Gastrocnemius medialis (tissue), 4 donors: ENCODE measurements around the gene SAE1. TPM values are rescaled to one million over a fixed set of nuclear protein-coding genes. Genes with fewer than 3 reads are reported as not detected.
"Not testable (repeated sequence)": the region's sequence is repeated elsewhere in the genome, so short reads cannot be mapped to it uniquely, and the experiment has no call there.

Experiments
- ATAC-seq, 2 donors: fragments of 150-250 bp; one replicate each; pipeline ENCODE4 v1.9.1; 2016
- DNase-seq, 2 donors: peaks; one replicate each; pipeline ENCODE4 v3.0.0-alpha.2; 2019
- H3K27ac ChIP-seq, 4 donors: fragments of 200-600 bp; sonication (generic); 1 replicate in 1 of 4; 2 replicates in 3 of 4; pipeline ENCODE4 v1.5.1; 2016 to 2018; ENCODE audit warnings: mild to moderate bottlenecking in 2 of 4, moderate library complexity in 1 of 4
- H3K27me3 ChIP-seq, 3 donors: fragments of 200-600 bp; sonication (generic) in 2 of 3; 1 replicate in 1 of 3; 2 replicates in 2 of 3; pipeline versions ENCODE4 v1.5.1 to v1.6.0; 2016 to 2019; ENCODE audit warnings: mild to moderate bottlenecking in 1 of 3, moderate library complexity in 1 of 3
- H3K36me3 ChIP-seq, 2 donors: fragments of 200-600 bp; sonication (generic) in 1 of 2; one replicate each; pipeline ENCODE4 v1.5.1; 2017 to 2018
- H3K4me1 ChIP-seq, 2 donors: fragments of 200-600 bp; sonication (generic) in 1 of 2; one replicate each; pipeline ENCODE4 v1.5.1; 2016 to 2017; ENCODE audit warnings: mild to moderate bottlenecking in 2 of 2
- H3K4me3 ChIP-seq, 4 donors: fragments of 200-600 bp; sonication (generic) in 3 of 4; 1 replicate in 1 of 4; 2 replicates in 3 of 4; pipeline ENCODE4 v1.5.1; 2016 to 2019; ENCODE audit warnings: mild to moderate bottlenecking in 2 of 4
- H3K9me3 ChIP-seq, 3 donors: fragments of 200-600 bp; sonication (generic) in 2 of 3; 1 replicate in 1 of 3; 2 replicates in 2 of 3; pipeline ENCODE4 v1.5.1; 2016 to 2019
- POLR2A ChIP-seq, 2 donors: fragments of 450-650 bp; IDR thresholded peaks; one replicate each; pipeline ENCODE4 v1.6.1; 2017; ENCODE audit warnings: antibody characterized with exemption in 2 of 2, mild to moderate bottlenecking in 2 of 2, moderate library complexity in 2 of 2
- in situ Hi-C, 4 donors: fragments of 200-750 bp; cut with MboI; loops; one replicate each; pipeline versions ENCODE4 v1.15.0 to v1.8.0; 2017; ENCODE audit warnings: low sequenced_read_pairs in 4 of 4
- intact Hi-C: fragments of 100-400 bp; cut with DNase I; formaldehyde crosslinking; loops from one replicate; pipeline ENCODE4 v1.15.1; 2023; ENCODE audit warnings: low total_unique reads
- total RNA-seq, 4 donors: library from RNA; depleted of rRNA; stranded (reverse); fragments of >200 nt; gene quantifications; one replicate each; pipeline versions ENCODE4 v1.1.0 to v1.2.3, GENCODE V29; 2016
- TF ChIP-seq, protein P1 (sequence below), 5 experiments: fragments of 450-650 bp in 3 of 5; fragments of 200-600 bp in 2 of 5; sonication (generic) in 2 of 5; IDR thresholded peaks in 4 of 5; conservative IDR thresholded peaks in 1 of 5; 1 replicate in 4 of 5; 2 replicates in 1 of 5; pipeline ENCODE4 v1.5.1; 2016 to 2019; ENCODE audit warnings: antibody characterized with exemption in 5 of 5, mild to moderate bottlenecking in 3 of 5, moderate library complexity in 3 of 5

Gene SAE1
- total RNA-seq, 4 donors from 2014 or later, result 29.7 to 74.6 (median 46.4) TPM

DNA sequence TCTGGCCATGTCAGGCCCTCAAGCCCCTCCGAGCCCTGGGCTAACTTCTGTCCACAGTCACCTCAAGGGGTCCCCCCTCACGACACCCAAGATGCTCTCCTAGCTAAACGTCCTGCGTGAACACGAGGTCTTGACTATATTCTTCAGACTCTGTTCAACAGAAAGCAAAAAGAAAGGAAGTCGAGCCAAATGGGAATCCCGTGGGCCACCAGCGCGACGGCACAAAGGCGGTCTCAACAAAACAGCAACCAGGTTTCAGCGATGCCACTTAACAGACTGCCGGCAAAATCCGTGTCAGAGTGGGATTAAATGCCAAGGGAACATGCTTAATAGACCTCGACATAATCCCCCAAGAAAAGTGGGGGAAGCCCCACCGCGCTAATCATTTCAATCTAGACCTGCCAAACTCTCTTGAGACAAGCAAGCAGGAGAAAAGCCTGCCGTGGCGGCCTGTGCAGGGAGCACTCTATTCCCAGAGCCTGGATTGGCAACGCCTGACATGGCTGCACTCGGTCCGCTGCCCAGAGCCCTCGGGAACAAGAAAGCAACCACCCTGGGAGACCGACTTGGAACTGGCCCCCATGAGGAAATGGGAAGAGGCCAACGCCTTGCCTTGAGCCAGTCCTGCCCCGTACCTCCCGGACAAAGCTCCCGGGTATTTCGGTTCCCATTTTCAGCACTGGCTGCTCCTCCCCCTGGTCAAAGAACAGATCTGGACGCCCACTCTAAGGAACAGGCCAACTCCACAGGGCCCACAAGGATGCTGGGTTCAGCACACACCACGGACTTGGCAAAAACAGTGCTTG is 33.0 kb upstream of the SAE1 start:
- Histone ChIP-seq H3K9me3 (no peaks in the 10 kb centered on the region), H3K27me3 (no peaks in the 10 kb centered on the region), H3K36me3 (no peaks in the 10 kb centered on the region), H3K4me3 (peak overlapping the region; percentile 27 to 50 (median 38)), H3K4me1 (peaks cover 69 to 78% of the 10 kb centered on the region in 2 donors), H3K27ac (peak overlapping the region; percentile 79 to 87 (median 84))
- ATAC-seq (peak; percentile 53 to 65), DNase-seq (peak; percentile 56 to 79)
- in situ Hi-C loops, result no loop called here
- intact Hi-C loops, result loop anchor here (1.0 kb wide), 1 partner anchor 16 kb away; the partner anchor contains the start of gene ZC3H4
- TF ChIP-seq POLR2A (IDR thresholded peaks at IDR 0.05), result no peak
- TF ChIP-seq, protein P1, sequence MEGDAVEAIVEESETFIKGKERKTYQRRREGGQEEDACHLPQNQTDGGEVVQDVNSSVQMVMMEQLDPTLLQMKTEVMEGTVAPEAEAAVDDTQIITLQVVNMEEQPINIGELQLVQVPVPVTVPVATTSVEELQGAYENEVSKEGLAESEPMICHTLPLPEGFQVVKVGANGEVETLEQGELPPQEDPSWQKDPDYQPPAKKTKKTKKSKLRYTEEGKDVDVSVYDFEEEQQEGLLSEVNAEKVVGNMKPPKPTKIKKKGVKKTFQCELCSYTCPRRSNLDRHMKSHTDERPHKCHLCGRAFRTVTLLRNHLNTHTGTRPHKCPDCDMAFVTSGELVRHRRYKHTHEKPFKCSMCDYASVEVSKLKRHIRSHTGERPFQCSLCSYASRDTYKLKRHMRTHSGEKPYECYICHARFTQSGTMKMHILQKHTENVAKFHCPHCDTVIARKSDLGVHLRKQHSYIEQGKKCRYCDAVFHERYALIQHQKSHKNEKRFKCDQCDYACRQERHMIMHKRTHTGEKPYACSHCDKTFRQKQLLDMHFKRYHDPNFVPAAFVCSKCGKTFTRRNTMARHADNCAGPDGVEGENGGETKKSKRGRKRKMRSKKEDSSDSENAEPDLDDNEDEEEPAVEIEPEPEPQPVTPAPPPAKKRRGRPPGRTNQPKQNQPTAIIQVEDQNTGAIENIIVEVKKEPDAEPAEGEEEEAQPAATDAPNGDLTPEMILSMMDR (IDR thresholded peaks at IDR 0.05 in 4 of 5, conservative IDR thresholded peaks at IDR 0.05 in 1 of 5), result no peak

DNA sequence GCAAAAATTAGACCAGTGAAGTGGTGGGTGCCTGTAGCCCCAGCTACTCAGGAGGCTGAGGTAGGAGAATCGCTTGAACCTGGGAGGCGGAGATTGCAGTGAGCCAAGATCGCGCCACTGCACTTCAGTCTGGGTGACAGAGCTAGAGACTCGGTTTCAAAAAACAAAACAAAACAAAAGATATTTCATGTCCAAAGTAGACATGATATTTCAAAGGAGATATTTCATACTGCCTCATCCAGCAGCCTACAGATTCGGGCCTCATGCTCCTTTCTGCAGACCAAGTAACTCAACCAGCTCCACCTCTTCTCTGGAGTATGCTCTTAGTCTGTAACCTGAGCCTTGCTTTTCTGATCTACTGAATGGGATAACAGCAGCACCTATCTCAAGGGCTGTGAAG is 32.0 kb upstream of the SAE1 start:
- Histone ChIP-seq H3K36me3 (no peaks in the 10 kb centered on the region), H3K4me1 (peaks cover 70 to 81% of the 10 kb centered on the region in 2 donors), H3K27ac (peak overlapping the region in 3 of 4 donors; percentile 79 to 87 (median 85)), H3K4me3 (no peak overlapping the region), H3K9me3 (no peaks in the 10 kb centered on the region), H3K27me3 (no peaks in the 10 kb centered on the region)
- intact Hi-C loops (no loop called here), in situ Hi-C loops (no loop called here)
- TF ChIP-seq POLR2A (IDR thresholded peaks at IDR 0.05), result no peak
- TF ChIP-seq, protein P1 (IDR thresholded peaks at IDR 0.05 in 4 of 5, conservative IDR thresholded peaks at IDR 0.05 in 1 of 5), result no peak
- ATAC-seq, result no peak
- DNase-seq, result no peak

DNA sequence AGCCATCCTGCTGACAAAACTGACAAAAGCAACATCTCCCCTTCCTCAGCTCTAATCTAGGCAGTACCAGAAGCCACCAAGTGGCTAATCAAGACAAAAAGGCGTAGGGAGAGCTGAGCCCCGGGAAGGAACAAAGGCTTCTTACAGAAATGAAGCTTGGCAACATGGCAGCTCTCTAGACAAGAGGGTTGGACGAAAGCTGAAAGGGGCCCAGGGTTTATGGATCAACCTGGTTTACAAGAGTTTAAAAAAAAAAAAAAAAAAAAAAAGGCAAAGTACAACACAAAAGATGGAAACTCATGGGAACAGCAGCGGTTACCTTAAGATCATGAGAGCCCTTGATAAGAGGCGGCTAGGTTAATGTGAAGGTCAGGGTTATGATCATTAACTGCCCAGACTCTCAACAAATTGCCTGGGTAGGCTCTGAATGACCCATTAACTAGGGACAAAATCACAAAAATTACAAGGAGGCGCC is 31.0 kb upstream of the SAE1 start:
- Histone ChIP-seq H3K9me3 (no peaks in the 10 kb centered on the region), H3K27ac (no peak overlapping the region), H3K36me3 (no peaks in the 10 kb centered on the region), H3K4me3 (no peak overlapping the region), H3K4me1 (peaks cover 65 to 79% of the 10 kb centered on the region in 2 donors), H3K27me3 (no peaks in the 10 kb centered on the region)
- in situ Hi-C loops, result no loop called here
- intact Hi-C loops, result no loop called here
- ATAC-seq (no peak), DNase-seq (no peak)
- no peak for TF ChIP-seq POLR2A (IDR thresholded peaks at IDR 0.05)
- TF ChIP-seq, protein P1 (IDR thresholded peaks at IDR 0.05 in 4 of 5, conservative IDR thresholded peaks at IDR 0.05 in 1 of 5), result no peak

DNA sequence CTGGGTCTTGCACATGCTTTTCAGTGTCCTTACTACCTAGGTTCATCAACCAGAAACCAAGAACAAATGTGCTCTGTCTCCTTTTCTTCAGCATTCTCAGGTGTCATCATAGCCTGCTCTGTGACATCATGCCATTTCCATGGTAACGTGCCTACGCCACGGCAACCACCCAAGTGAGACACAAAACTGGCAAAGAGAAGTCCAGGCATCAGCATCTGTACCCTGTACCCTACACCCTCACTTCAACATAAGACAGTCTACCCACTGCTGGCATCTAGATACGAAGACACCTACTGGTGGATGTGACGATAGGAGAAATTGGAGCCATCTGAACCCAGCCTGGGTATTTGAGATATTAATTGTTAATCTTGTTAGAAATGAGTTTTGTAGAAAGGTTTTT is 30.3 kb upstream of the SAE1 start:
- no peak for ATAC-seq
- no peak for TF ChIP-seq POLR2A (IDR thresholded peaks at IDR 0.05)
- TF ChIP-seq, protein P1 (IDR thresholded peaks at IDR 0.05 in 4 of 5, conservative IDR thresholded peaks at IDR 0.05 in 1 of 5), result no peak
- H3K4me1 ChIP-seq, result peaks cover 65 to 80% of the 10 kb centered on the region in 2 donors
- H3K27me3 ChIP-seq, result no peaks in the 10 kb centered on the region
- no peak for DNase-seq
- H3K27ac ChIP-seq, result no peak overlapping the region
- H3K36me3 ChIP-seq, result no peaks in the 10 kb centered on the region
- in situ Hi-C loops (no loop called here), intact Hi-C loops (no loop called here)
- no peak overlapping the region for H3K4me3 ChIP-seq
- H3K9me3 ChIP-seq, result no peaks in the 10 kb centered on the region

DNA sequence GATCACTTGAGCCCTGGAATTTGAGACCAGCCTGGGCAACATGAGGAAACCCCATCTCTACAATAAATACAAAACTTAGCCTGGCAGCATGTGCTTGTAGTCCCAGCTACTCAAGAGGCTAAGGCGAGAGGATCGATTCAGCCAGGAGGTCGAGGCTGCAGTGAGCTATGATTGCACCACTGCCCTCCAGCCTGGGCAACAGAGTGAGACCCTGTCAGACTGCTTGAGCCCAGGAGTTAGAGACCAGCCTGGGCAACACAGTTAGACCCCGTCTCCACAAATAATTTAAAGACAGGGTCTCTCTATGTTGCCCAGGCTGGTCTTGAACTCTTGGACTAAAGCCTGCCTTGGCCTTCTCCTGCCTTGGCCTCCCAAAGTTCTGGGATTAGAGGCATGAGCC is 29.5 kb upstream of the SAE1 start:
- peaks cover 65 to 77% of the 10 kb centered on the region in 2 donors for H3K4me1 ChIP-seq
- H3K27me3 ChIP-seq, H3K27ac ChIP-seq, in situ Hi-C loops, H3K9me3 ChIP-seq, H3K4me3 ChIP-seq, ATAC-seq, intact Hi-C loops, H3K36me3 ChIP-seq, DNase-seq: not testable (repeated sequence)
